ENCODE measurements around the gene LEKR1. TPM values are rescaled to one million over a fixed set of nuclear protein-coding genes. Genes with fewer than 3 reads are reported as not detected.

Gene LEKR1
- total and polyA plus RNA-seq, 2 donors, result 1.0 to 1.7 TPM

- Histone ChIP-seq H3K4me3 (ENCODE audit: low read length in 2 of 2) (no peak overlapping the region), H3K27ac (ENCODE audit: low read depth in 1 of 2, low read length in 1 of 2) (no peak overlapping the region), H3K9me3 (ENCODE audit: control insufficient read depth in 2 of 2, insufficient read depth in 1 of 2, low read length in 1 of 2) (no peaks in the 10 kb centered on the region), H3K36me3 (ENCODE audit: control insufficient read depth in 2 of 2, insufficient read depth in 2 of 2, low read length in 1 of 2) (no peaks in the 10 kb centered on the region), H3K4me1 (ENCODE audit: control insufficient read depth in 2 of 2, insufficient read depth in 2 of 2, low read length in 2 of 2) (peaks cover 22 to 47% of the 10 kb centered on the region in 2 donors), H3K27me3 (ENCODE audit: control insufficient read depth in 2 of 2, insufficient read depth in 1 of 2, low read length in 1 of 2) (no peaks in the 10 kb centered on the region)
- WGBS, result 81% methylated on average over 7 of the region's 7 CpGs
- no peak for DNase-seq (ENCODE audit: low read depth in 6 of 9, low spot score in 9 of 9)
Observed at GRCh38 chr3:157069846-157070677, 243.9 kb downstream of the LEKR1 start.

- no peak for DNase-seq (ENCODE audit: low read depth in 6 of 9, low spot score in 9 of 9)
- no peaks in the 10 kb centered on the region for H3K36me3 ChIP-seq (ENCODE audit: control insufficient read depth in 2 of 2, insufficient read depth in 2 of 2, low read length in 1 of 2)
- no peaks in the 10 kb centered on the region for H3K9me3 ChIP-seq (ENCODE audit: control insufficient read depth in 2 of 2, insufficient read depth in 1 of 2, low read length in 1 of 2)
- WGBS, result 93% methylated on average over 2 of the region's 2 CpGs
- peaks cover 22 to 44% of the 10 kb centered on the region in 2 donors for H3K4me1 ChIP-seq (ENCODE audit: control insufficient read depth in 2 of 2, insufficient read depth in 2 of 2, low read length in 2 of 2)
- no peak overlapping the region for H3K27ac ChIP-seq (ENCODE audit: low read depth in 1 of 2, low read length in 1 of 2)
- H3K4me3 ChIP-seq (ENCODE audit: low read length in 2 of 2), result no peak overlapping the region
- H3K27me3 ChIP-seq (ENCODE audit: control insufficient read depth in 2 of 2, insufficient read depth in 1 of 2, low read length in 1 of 2), result no peaks in the 10 kb centered on the region
Observed at GRCh38 chr3:157070678-157070999, 244.5 kb downstream of the LEKR1 start.

- no peaks in the 10 kb centered on the region for H3K27me3 ChIP-seq (ENCODE audit: control insufficient read depth in 2 of 2, insufficient read depth in 1 of 2, low read length in 1 of 2)
- no peak overlapping the region for H3K27ac ChIP-seq (ENCODE audit: low read depth in 1 of 2, low read length in 1 of 2)
- no peak overlapping the region for H3K4me3 ChIP-seq (ENCODE audit: low read length in 2 of 2)
- H3K4me1 ChIP-seq (ENCODE audit: control insufficient read depth in 2 of 2, insufficient read depth in 2 of 2, low read length in 2 of 2), result peaks cover 13 to 34% of the 10 kb centered on the region in 2 donors
- DNase-seq (ENCODE audit: low read depth in 6 of 9, low spot score in 9 of 9), result no peak
- no peaks in the 10 kb centered on the region for H3K9me3 ChIP-seq (ENCODE audit: control insufficient read depth in 2 of 2, insufficient read depth in 1 of 2, low read length in 1 of 2)
- 100% methylated on average over 2 of the region's 2 CpGs for WGBS
- no peaks in the 10 kb centered on the region for H3K36me3 ChIP-seq (ENCODE audit: control insufficient read depth in 2 of 2, insufficient read depth in 2 of 2, low read length in 1 of 2)
Observed at GRCh38 chr3:157071744-157072525, 245.8 kb downstream of the LEKR1 start.

- H3K4me3 ChIP-seq (ENCODE audit: low read length in 2 of 2), result no peak overlapping the region
- H3K4me1 ChIP-seq (ENCODE audit: control insufficient read depth in 2 of 2, insufficient read depth in 2 of 2, low read length in 2 of 2), result peaks cover 0 to 16% of the 10 kb centered on the region in 2 donors
- H3K27me3 ChIP-seq (ENCODE audit: control insufficient read depth in 2 of 2, insufficient read depth in 1 of 2, low read length in 1 of 2), result no peaks in the 10 kb centered on the region
- no peak for DNase-seq (ENCODE audit: low read depth in 6 of 9, low spot score in 9 of 9)
- no peaks in the 10 kb centered on the region for H3K9me3 ChIP-seq (ENCODE audit: control insufficient read depth in 2 of 2, insufficient read depth in 1 of 2, low read length in 1 of 2)
- WGBS, result 95% methylated on average over 4 of the region's 4 CpGs
- no peaks in the 10 kb centered on the region for H3K36me3 ChIP-seq (ENCODE audit: control insufficient read depth in 2 of 2, insufficient read depth in 2 of 2, low read length in 1 of 2)
- H3K27ac ChIP-seq (ENCODE audit: low read depth in 1 of 2, low read length in 1 of 2), result no peak overlapping the region
Observed at GRCh38 chr3:157073810-157074209, 247.7 kb downstream of the LEKR1 start.

- 96% methylated on average over 3 of the region's 3 CpGs for WGBS
- Histone ChIP-seq H3K4me3 (ENCODE audit: low read length in 2 of 2) (no peak overlapping the region), H3K36me3 (ENCODE audit: control insufficient read depth in 2 of 2, insufficient read depth in 2 of 2, low read length in 1 of 2) (no peaks in the 10 kb centered on the region), H3K27ac (ENCODE audit: low read depth in 1 of 2, low read length in 1 of 2) (no peak overlapping the region), H3K4me1 (ENCODE audit: control insufficient read depth in 2 of 2, insufficient read depth in 2 of 2, low read length in 2 of 2) (peaks cover 0 to 11% of the 10 kb centered on the region in 2 donors), H3K27me3 (ENCODE audit: control insufficient read depth in 2 of 2, insufficient read depth in 1 of 2, low read length in 1 of 2) (no peaks in the 10 kb centered on the region), H3K9me3 (ENCODE audit: control insufficient read depth in 2 of 2, insufficient read depth in 1 of 2, low read length in 1 of 2) (no peaks in the 10 kb centered on the region)
- DNase-seq (ENCODE audit: low read depth in 6 of 9, low spot score in 9 of 9), result no peak
Observed at GRCh38 chr3:157074490-157074889, 248.3 kb downstream of the LEKR1 start.

GRCh38 chr3:157074981-157075380, 248.8 kb downstream of the LEKR1 start:
- no peaks in the 10 kb centered on the region for H3K36me3 ChIP-seq (ENCODE audit: control insufficient read depth in 2 of 2, insufficient read depth in 2 of 2, low read length in 1 of 2)
- no peak overlapping the region for H3K27ac ChIP-seq (ENCODE audit: low read depth in 1 of 2, low read length in 1 of 2)
- 94% methylated on average over 2 of the region's 2 CpGs for WGBS
- peaks cover 0 to 8% of the 10 kb centered on the region in 2 donors for H3K4me1 ChIP-seq (ENCODE audit: control insufficient read depth in 2 of 2, insufficient read depth in 2 of 2, low read length in 2 of 2)
- H3K9me3 ChIP-seq (ENCODE audit: control insufficient read depth in 2 of 2, insufficient read depth in 1 of 2, low read length in 1 of 2), result no peaks in the 10 kb centered on the region
- H3K27me3 ChIP-seq (ENCODE audit: control insufficient read depth in 2 of 2, insufficient read depth in 1 of 2, low read length in 1 of 2), result no peaks in the 10 kb centered on the region
- no peak overlapping the region for H3K4me3 ChIP-seq (ENCODE audit: low read length in 2 of 2)
- DNase-seq (ENCODE audit: low read depth in 6 of 9, low spot score in 9 of 9), result no peak

- Histone ChIP-seq H3K36me3 (ENCODE audit: control insufficient read depth in 2 of 2, insufficient read depth in 2 of 2, low read length in 1 of 2) (no peaks in the 10 kb centered on the region), H3K4me3 (ENCODE audit: low read length in 2 of 2) (no peak overlapping the region), H3K4me1 (ENCODE audit: control insufficient read depth in 2 of 2, insufficient read depth in 2 of 2, low read length in 2 of 2) (peaks cover 0 to 4% of the 10 kb centered on the region in 2 donors), H3K27me3 (ENCODE audit: control insufficient read depth in 2 of 2, insufficient read depth in 1 of 2, low read length in 1 of 2) (no peaks in the 10 kb centered on the region), H3K27ac (ENCODE audit: low read depth in 1 of 2, low read length in 1 of 2) (no peak overlapping the region), H3K9me3 (ENCODE audit: control insufficient read depth in 2 of 2, insufficient read depth in 1 of 2, low read length in 1 of 2) (no peaks in the 10 kb centered on the region)
- 62% methylated on average over 7 of the region's 7 CpGs for WGBS
- DNase-seq (ENCODE audit: low read depth in 6 of 9, low spot score in 9 of 9), result no peak
Observed at GRCh38 chr3:157075693-157076420, 249.7 kb downstream of the LEKR1 start.

GRCh38 chr3:157077565-157077991, 251.4 kb downstream of the LEKR1 start:
- Histone ChIP-seq H3K9me3 (ENCODE audit: control insufficient read depth in 2 of 2, insufficient read depth in 1 of 2, low read length in 1 of 2) (no peaks in the 10 kb centered on the region), H3K36me3 (ENCODE audit: control insufficient read depth in 2 of 2, insufficient read depth in 2 of 2, low read length in 1 of 2) (no peaks in the 10 kb centered on the region), H3K27ac (ENCODE audit: low read depth in 1 of 2, low read length in 1 of 2) (no peak overlapping the region), H3K27me3 (ENCODE audit: control insufficient read depth in 2 of 2, insufficient read depth in 1 of 2, low read length in 1 of 2) (no peaks in the 10 kb centered on the region), H3K4me3 (ENCODE audit: low read length in 2 of 2) (no peak overlapping the region), H3K4me1 (ENCODE audit: control insufficient read depth in 2 of 2, insufficient read depth in 2 of 2, low read length in 2 of 2) (peaks cover 0 to 9% of the 10 kb centered on the region in 2 donors)
- 96% methylated on average over 4 of the region's 4 CpGs for WGBS
- no peak for DNase-seq (ENCODE audit: low read depth in 6 of 9, low spot score in 9 of 9)

Data from thymus (tissue), 11 donors.